Progenitor cell of endocrine pancreas (in vitro differentiated cells): ENCODE results near the gene SEMA4D. TPM values are rescaled to one million over a fixed set of nuclear protein-coding genes. Genes with fewer than 3 reads are reported as not detected.

Experiments used
- DNase-seq: peaks from one replicate; pipeline ENCODE4 v3.0.0; 2021; ENCODE audit warnings: low spot score; ENCODE audit not compliant: unreplicated experiment
- H3K27ac Mint-ChIP-seq: 2 replicates; pipeline ENCODE4 v1.8.0; 2021; ENCODE audit warnings: mild to moderate bottlenecking, moderate library complexity, mixed read lengths
- H3K27me3 Mint-ChIP-seq: 2 replicates; pipeline ENCODE4 v1.8.0; 2021; ENCODE audit warnings: mixed read lengths
- H3K36me3 Mint-ChIP-seq: 2 replicates; pipeline ENCODE4 v1.8.0; 2022; ENCODE audit warnings: mixed read lengths; ENCODE audit not compliant: insufficient read depth
- H3K4me1 Mint-ChIP-seq: 2 replicates; pipeline ENCODE4 v1.8.0; 2021; ENCODE audit warnings: low read depth, mixed read lengths
- H3K4me3 Mint-ChIP-seq: 2 replicates; pipeline ENCODE4 v1.8.0; 2021; ENCODE audit warnings: low read depth, mild to moderate bottlenecking, moderate library complexity, mixed read lengths
- H3K9me3 Mint-ChIP-seq: 2 replicates; pipeline ENCODE4 v1.8.0; 2021; ENCODE audit warnings: low read depth, mixed read lengths
- CTCF ChIP-seq: fragments of 200-600 bp; sonication (generic); IDR thresholded peaks from one replicate; pipeline ENCODE4 v1.5.0; 2021; ENCODE audit warnings: antibody characterized with exemption, mild to moderate bottlenecking; ENCODE audit not compliant: unreplicated experiment
- long read RNA-seq: library from polyadenylated mRNA; unstranded; transcript quantifications from one replicate; pipeline ENCODE4 v2.0.0, GENCODE V29; 2020
- total RNA-seq: library from RNA; stranded (reverse); gene quantifications from 2 replicates; pipeline ENCODE4 v1.2.1, GENCODE V29; 2021

Gene SEMA4D
- total RNA-seq, result 63.1 and 65.3 TPM in 2 replicates
- long read RNA-seq, full-length matches to known transcripts, result 3 of 27 reads
- long read RNA-seq, partial matches to known transcripts, result 7 of 27 reads
- long read RNA-seq, other reads (novel, unspliced or antisense), result 17 of 27 reads

GRCh38 chr9:89497978-89498851 is at the start of gene SEMA4D:
Gene SEMA4D (minus strand): TSS chr9:89498113. CDS start chr9:89405456, 92,657 bp downstream.
- Mint-ChIP-seq H3K9me3 (no peaks in the 10 kb centered on the region), H3K4me1 (peaks cover 34% of the 10 kb centered on the region), H3K36me3 (no peaks in the 10 kb centered on the region), H3K27me3 (peaks cover 10% of the 10 kb centered on the region), H3K4me3 (peak within 1 kb of the TSS; percentile 82), H3K27ac (peak within 1 kb of the TSS; percentile 82)
- peak; percentile 49 for DNase-seq
- TF ChIP-seq CTCF, result no peak

- Mint-ChIP-seq H3K36me3 (peaks cover 2% of the 10 kb centered on the region), H3K4me1 (peaks cover 2% of the 10 kb centered on the region), H3K27me3 (peaks cover 7% of the 10 kb centered on the region), H3K9me3 (peaks cover 13% of the 10 kb centered on the region), H3K4me3 (no peak overlapping the region), H3K27ac (no peak overlapping the region)
- TF ChIP-seq CTCF, result no peak
- DNase-seq, result no peak
Measured at GRCh38 chr9:89547000-89547399, 49.1 kb upstream of the SEMA4D start.

- H3K4me1 Mint-ChIP-seq, result peaks cover 1% of the 10 kb centered on the region
- H3K27ac Mint-ChIP-seq, result no peak overlapping the region
- peaks cover 13% of the 10 kb centered on the region for H3K9me3 Mint-ChIP-seq
- no peak for DNase-seq
- no peak overlapping the region for H3K4me3 Mint-ChIP-seq
- TF ChIP-seq CTCF, result no peak
- no peaks in the 10 kb centered on the region for H3K27me3 Mint-ChIP-seq
- H3K36me3 Mint-ChIP-seq, result peaks cover 2% of the 10 kb centered on the region
Measured at GRCh38 chr9:89544279-89544661, 46.4 kb upstream of the SEMA4D start.

GRCh38 chr9:89543621-89544278 is 45.8 kb upstream of the SEMA4D start:
- peaks cover 1% of the 10 kb centered on the region for H3K4me1 Mint-ChIP-seq
- DNase-seq, result no peak
- TF ChIP-seq CTCF, result no peak

GRCh38 chr9:89543111-89543510 is 45.2 kb upstream of the SEMA4D start:
- H3K27me3 Mint-ChIP-seq, result no peaks in the 10 kb centered on the region
- peaks cover 13% of the 10 kb centered on the region for H3K9me3 Mint-ChIP-seq
- H3K27ac Mint-ChIP-seq, result no peak overlapping the region
- H3K4me1 Mint-ChIP-seq, result peaks cover 1% of the 10 kb centered on the region
- no peak overlapping the region for H3K4me3 Mint-ChIP-seq
- TF ChIP-seq CTCF, result no peak
- DNase-seq, result no peak
- peaks cover 2% of the 10 kb centered on the region for H3K36me3 Mint-ChIP-seq

More at GRCh38 chr9:89543621-89544278, 45.8 kb upstream of the SEMA4D start:
- H3K27ac Mint-ChIP-seq, result no peak overlapping the region
- H3K9me3 Mint-ChIP-seq, result peaks cover 13% of the 10 kb centered on the region
- H3K27me3 Mint-ChIP-seq, result no peaks in the 10 kb centered on the region
- no peak overlapping the region for H3K4me3 Mint-ChIP-seq
- H3K36me3 Mint-ChIP-seq, result peaks cover 2% of the 10 kb centered on the region
